ENCODE measurements around the gene MACF1.

DNA sequence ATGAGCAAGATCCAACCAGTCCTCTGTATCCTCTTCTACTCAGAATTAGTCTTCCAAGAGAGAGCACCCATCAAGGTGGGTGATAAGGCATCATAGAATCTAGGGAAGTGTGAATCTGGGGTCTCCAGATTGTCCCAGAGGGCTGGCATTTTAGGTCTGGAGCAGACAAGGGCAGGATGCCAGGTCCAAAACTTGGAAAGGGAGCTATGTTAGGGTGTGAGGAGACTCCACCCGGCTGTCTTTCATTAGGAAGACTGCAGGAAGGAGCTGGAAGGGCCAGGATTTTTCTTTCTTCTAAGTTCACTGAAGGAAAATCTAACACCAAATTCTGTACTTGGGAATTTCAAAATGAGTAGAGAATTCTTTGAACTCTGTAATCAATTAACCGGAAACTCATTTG is 200.9 kb downstream of the MACF1 start:
- TF ChIP-seq, protein P1, sequence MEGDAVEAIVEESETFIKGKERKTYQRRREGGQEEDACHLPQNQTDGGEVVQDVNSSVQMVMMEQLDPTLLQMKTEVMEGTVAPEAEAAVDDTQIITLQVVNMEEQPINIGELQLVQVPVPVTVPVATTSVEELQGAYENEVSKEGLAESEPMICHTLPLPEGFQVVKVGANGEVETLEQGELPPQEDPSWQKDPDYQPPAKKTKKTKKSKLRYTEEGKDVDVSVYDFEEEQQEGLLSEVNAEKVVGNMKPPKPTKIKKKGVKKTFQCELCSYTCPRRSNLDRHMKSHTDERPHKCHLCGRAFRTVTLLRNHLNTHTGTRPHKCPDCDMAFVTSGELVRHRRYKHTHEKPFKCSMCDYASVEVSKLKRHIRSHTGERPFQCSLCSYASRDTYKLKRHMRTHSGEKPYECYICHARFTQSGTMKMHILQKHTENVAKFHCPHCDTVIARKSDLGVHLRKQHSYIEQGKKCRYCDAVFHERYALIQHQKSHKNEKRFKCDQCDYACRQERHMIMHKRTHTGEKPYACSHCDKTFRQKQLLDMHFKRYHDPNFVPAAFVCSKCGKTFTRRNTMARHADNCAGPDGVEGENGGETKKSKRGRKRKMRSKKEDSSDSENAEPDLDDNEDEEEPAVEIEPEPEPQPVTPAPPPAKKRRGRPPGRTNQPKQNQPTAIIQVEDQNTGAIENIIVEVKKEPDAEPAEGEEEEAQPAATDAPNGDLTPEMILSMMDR (IDR thresholded peaks at IDR 0.05 in 8 of 11, conservative IDR thresholded peaks at IDR 0.05 in 3 of 11) = no peak
- TF ChIP-seq POLR2A (IDR thresholded peaks at IDR 0.05) (no peak), POLR2AphosphoS5 (IDR thresholded peaks at IDR 0.05) (no peak)

Data from spleen (tissue), 7 donors.